ENCODE measurements around the gene SCAF1.

Gene SCAF1

DNA sequence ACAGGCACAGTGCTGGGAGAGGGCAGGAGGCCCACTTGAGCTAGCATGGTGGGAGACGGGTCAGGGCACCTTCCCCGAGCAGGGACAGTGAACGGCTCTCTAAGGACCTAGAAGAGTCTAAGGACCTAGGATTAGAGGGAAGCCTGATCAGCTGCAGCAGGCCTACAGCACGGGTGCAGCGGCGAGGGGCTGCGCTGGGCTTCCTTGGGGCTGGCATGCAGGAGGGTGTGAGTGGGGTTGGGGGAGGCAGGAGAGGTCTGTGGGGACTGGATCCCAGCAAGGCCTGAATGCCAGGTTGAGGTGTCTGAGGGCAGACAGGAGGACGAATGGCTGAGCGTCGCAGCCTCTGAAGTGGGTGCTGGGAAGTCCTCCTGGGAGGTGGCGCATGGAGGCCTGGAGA lies 3.6 kb downstream of the SCAF1 start:
- no peak for DNase-seq

DNA sequence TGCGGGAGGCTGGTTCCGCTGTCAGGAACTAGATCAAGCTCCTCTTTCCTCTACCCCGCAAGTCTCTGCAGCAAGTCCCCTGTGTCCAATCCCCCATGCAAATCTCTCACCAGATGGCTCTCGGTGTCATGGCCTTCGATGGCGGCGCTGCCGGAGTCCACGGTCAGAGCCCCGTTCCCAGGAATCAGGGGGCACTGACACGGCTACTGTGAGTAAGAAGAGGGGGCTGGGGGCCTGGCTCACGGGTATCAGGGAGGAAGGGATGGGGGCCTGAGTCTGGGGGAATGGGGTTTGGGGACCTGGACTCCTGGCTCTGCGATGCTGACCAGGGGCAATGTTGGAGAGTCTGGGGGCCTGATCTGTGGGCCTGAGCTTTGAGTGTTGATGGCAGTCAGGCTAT lies 4.0 kb downstream of the SCAF1 start:
- no peak for DNase-seq

DNA sequence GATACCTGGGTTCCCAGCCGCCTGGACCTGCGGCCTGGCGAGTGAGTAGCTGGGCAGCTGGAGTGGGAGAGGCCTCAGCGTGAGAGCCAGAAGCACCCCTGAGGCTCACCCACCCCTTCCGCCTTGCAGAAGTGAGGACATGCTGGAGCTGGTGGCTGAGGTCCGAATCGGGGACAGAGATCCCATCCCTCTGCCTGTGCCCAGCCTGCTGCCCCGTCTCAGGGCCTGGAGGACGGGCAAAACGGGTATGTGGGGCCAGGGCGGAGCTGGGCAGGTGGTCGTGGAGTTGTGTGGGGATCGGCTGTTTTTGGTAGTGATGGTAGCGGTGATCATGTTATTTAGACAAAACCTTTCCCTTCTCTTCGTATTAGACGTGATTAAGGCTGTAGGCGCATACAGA lies 4.6 kb downstream of the SCAF1 start:
- DNase-seq, result no peak

DNA sequence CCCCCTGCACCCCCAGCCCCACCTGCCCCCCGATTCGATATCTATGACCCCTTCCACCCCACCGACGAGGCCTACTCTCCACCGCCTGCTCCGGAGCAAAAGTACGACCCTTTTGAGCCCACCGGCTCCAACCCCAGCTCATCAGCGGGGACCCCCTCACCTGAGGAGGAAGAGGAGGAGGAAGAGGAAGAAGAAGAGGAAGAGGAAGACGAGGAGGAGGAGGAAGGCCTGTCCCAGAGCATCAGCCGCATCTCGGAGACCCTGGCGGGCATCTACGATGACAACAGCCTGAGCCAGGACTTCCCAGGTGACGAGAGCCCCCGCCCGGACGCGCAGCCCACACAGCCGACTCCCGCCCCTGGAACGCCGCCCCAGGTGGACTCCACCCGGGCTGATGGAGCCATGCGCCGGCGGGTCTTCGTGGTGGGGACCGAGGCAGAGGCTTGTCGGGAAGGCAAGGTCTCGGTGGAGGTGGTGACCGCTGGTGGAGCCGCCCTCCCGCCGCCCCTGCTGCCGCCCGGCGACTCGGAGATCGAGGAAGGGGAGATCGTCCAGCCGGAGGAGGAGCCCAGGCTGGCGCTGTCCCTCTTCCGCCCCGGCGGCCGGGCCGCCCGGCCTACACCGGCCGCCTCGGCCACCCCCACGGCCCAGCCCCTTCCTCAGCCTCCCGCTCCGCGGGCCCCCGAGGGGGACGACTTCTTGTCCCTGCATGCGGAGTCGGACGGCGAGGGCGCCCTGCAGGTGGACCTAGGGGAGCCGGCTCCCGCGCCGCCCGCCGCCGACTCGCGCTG lies 9.2 kb downstream of the SCAF1 start:
- no peak for DNase-seq

DNA sequence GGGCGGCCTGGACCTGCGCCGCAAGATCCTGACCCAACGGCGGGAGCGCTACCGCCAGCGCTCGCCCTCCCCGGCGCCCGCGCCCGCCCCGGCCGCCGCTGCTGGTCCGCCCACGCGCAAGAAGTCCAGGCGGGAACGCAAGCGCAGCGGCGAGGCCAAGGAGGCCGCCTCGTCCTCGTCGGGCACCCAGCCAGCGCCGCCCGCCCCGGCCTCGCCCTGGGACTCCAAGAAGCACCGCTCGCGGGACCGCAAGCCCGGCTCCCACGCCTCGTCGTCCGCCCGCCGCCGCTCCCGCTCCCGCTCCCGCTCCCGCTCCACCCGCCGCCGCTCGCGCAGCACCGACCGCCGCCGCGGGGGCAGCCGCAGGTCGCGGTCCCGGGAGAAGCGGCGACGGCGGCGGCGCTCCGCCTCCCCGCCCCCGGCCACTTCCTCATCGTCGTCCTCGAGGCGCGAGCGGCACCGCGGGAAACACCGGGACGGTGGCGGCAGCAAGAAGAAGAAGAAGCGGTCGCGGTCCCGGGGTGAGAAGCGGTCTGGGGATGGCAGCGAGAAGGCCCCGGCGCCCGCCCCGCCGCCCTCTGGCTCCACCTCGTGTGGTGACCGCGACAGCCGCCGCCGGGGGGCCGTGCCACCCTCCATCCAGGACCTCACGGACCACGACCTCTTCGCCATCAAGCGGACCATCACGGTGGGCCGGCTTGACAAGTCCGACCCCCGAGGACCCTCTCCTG lies 10.0 kb downstream of the SCAF1 start:
- no peak for DNase-seq

DNA sequence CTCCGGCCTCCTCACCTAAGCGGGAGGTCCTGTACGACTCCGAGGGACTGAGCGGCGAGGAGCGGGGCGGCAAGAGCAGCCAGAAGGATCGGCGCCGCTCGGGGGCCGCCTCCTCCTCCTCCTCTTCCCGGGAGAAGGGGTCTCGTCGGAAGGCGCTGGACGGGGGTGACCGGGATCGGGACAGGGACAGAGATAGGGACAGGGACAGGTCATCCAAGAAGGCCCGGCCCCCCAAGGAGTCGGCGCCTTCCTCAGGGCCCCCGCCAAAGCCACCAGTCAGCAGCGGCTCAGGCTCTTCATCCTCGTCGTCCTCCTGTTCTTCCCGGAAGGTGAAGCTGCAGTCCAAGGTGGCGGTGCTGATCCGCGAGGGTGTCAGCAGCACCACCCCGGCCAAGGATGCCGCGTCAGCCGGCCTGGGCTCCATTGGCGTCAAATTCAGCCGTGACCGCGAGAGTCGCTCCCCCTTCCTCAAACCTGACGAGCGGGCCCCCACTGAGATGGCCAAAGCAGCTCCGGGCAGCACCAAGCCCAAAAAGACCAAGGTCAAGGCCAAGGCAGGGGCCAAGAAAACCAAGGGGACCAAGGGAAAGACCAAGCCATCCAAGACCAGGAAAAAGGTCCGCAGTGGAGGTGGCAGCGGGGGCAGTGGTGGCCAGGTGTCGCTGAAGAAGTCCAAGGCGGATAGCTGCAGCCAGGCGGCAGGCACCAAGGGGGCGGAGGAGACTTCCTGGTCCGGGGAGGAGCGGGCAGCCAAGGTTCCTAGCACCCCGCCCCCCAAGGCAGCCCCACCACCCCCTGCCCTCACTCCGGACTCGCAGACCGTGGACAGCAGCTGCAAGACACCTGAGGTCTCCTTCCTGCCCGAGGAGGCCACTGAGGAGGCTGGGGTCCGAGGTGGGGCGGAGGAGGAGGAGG lies 10.8 kb downstream of the SCAF1 start:
- DNase-seq, result no peak

DNA sequence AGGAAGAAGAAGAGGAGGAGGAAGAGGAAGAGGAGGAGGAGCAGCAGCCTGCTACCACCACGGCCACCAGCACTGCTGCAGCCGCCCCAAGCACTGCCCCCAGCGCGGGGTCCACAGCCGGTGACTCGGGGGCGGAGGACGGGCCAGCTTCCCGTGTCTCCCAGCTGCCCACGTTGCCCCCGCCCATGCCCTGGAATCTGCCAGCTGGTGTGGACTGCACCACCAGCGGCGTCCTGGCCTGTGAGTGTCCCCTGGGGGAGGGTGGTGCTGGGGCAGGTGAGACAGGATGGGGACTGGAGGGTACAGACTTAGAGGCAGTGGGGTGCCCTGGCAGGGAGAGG lies 11.4 kb downstream of the SCAF1 start:
- DNase-seq, result no peak

DNA sequence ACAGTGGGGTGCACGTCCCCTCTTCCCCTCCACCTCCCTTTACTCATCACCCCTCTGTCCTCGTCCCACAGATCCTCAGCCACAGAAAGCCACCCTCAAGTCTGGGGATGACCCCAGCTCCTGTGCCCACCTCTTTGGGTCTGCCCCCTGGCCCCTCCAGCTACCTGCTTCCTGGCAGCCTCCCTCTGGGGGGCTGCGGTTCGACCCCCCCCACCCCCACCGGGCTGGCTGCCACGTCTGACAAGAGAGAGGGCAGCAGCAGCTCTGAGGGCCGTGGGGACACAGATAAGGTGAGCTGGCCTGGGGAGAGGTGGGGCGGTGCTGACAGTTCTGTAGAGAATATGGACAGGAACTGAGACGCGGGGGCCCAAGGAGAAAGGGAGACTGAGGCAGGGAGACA lies 12.6 kb downstream of the SCAF1 start:
- no peak for DNase-seq

DNA sequence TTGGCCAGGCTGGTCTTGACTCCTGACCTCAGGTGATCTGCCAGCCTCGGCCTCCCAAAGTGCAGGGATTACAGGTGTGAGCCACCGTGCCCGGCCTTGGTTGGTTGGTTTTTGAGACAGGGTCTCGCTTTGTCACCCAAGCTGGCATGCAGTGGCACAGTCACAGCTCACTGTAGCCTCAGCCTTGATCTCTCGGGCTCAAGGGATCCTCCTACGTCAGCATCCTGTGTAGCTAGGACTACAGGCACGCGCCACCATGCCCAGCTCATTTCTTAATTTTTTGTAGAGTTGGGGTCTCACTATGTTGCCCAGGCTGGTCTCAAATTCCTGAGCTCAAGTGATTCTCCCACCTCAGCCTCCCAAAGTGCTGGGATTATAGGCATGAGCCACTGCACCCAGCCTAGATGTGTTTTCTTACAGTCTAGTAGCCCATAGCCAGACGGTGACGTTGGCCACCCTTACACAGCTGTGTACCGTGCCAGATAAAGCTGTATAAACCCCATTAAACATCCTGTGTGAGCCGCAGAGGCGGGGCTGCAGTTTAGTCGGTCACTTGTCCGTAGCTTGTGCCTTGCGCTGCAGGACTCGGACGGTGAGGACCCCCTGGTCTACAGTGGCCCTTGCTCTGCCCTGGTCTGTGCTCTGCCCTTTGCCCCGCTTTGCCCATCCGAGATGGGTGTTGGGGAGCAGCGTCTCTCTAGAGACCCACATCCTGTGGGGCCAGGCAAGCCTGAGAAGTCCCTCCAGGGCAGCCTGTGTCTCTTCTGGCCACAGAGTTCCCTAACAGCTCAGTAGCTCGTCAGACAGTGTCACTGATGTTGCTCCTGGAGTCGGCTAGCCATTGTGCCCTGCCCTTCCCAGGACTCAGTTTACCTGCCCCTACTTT lies 13.8 kb downstream of the SCAF1 start:
- DNase-seq, result no peak

DNA sequence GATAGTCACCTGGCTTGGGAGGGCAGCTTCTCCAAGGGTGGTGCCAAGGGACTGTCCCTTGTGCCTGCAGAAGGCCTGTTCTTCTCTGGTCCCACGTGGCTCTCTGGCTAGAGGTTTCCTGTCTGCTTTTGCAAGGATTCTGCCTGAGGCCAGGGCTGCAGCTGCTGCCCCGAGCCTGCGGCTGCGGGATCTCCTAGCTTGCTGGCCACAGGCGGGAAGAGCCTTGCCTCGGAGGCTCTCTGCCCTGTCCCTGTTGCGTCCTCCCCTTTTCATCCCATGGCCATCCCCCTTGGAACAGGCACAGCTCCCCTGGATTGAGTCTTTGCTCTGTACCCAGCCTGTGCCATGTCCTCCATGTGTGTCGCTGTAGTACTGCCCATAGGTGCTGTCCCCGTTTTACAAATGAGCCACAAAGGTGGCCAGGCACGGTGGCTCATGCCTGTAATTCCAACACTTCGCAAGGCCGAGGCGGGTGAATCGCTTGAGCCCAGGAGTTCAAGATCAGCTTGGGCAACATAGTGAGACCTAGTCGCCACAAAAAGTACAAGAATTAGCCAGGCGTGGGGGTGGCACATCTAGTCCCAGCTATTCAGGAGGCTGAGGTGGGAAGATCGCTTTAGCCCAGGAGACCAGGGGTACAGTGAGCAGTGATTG lies 14.6 kb downstream of the SCAF1 start:
- DNase-seq, result no peak

DNA sequence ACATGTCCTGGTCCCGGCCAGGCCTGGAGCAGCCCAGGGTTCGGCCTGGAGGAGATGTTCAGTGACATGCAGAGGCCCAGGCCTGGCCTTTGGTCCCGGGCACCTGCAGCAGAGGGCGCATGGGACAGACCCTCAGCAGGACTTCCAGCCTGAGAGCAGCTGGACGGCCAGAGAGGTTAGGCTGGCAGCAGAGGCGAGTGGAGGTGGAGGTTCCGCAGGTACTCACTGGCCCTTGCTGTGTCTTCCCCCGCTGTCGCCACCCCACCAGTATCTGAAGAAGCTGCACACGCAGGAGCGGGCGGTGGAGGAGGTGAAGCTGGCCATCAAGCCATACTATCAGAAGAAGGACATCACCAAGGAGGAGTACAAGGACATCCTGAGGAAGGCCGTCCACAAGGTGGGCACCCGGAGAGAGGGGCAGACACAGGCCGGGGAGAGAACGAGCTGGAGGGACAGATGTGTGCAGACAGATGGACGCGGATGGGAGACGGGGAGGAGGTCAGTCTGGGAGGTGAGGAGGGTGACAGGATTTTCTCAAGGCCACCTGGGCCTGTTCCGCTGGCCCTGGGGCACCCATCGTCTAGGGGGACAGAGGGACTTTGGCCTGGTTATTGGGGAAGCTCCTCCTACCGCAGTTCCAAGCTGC lies 15.6 kb downstream of the SCAF1 start:
- no peak for DNase-seq

DNA sequence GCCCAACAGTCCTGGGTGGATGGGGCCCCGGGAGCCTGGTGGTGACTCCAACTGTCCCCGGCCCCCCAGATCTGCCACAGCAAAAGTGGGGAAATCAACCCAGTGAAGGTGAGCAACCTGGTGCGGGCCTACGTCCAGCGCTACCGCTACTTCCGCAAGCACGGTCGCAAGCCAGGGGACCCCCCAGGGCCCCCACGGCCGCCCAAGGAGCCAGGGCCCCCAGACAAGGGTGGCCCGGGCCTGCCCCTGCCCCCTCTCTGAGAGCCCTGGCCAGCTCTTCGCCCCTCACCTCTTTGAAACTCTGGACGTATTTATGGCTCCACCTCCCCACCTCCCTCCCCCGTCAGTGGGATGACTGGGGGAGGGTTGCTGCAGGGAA lies 16.1 kb downstream of the SCAF1 start:
- DNase-seq, result no peak

DNA sequence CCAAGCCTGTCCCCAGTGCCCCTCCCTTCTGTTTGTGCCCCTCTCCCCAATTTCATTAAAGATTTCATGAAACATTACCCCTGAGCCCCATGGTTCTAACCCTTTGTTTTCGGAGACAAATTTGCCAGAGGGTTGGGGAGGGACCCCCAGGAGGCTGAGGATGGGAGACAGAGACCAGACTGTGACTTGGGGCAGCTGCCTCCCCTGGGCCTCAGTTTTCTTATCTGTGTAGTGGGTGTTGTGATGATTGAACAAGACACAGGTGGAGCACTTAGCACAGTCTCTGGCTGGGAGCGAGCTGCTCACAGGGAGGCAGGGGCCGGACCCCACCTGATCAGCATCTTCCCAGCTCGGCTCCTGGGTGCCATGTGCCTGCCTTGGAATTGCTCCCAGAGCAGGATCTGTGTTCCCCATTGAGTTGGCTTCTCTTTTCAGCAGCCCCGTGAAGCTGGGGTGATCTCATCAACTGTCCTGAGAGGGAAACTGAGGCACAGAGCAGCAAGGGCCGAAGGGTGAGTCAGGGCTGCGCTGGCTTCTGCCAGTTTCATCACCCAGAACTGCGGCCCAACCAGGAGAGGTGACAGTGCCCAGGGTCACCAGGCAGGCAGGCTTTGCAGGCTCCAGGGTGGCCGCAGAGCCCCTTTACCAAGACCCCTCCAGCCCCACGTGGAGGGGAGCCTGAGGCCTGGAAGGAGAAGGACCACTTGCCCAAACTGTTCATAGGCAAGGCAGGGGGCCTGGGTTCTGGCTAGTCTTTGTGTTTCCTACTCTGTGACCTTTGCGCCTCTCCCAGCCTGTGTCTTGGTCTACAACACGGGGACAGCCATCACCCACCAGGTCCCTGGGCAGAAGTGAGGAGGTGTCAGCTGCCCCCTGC lies 16.8 kb downstream of the SCAF1 start:
- no peak for DNase-seq

DNA sequence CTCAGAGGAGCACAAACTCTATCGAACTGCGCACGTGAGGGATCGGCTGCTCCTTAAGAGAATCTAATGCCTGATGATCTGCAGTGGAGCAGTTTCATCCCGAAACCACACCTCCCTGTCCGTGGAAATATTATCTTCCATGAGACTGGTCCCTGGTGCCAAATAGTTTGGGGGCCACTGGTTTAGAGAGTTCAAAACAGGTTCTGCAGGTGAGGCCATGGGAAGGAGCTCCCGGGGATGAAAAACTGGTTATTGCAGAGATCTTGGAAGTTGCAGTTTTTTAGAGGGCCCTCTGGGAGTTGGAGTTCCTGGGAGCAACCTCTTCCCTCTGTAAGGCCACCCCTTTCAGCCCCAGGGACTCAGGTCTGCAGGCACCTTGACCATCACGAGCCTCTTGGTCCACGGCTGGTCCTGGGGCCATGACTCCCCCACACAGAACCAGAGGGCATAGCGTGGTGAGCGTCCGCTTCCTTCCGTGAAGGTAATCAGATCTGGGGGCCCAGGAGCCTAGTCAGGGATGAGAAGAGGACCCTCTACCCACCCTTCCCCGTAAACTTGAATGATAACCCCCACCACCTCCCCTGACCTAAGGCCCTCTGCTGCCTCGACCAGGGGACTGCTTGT lies 18.4 kb downstream of the SCAF1 start:
- DNase-seq, result no peak

DNA sequence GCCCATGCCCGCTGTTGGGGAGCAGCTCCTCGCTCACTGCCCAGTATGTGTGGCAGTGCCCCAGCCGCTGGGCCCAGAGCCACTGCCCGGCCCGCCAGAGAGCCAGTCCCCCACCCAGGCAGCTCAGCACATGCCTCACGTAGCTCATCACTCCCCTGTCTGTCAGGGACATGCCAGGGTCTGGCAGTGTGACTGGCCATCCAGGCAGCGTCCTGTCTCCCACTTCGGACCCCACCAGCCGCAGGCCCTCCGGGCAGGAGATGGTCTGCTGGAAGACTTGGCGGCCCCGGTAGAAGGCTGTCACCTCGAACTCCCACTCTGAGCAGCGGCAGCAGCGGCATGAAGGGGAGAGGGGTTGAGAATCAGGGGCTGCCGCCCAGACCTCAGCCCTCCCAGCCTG lies 20.0 kb downstream of the SCAF1 start:
- no peak for DNase-seq

DNA sequence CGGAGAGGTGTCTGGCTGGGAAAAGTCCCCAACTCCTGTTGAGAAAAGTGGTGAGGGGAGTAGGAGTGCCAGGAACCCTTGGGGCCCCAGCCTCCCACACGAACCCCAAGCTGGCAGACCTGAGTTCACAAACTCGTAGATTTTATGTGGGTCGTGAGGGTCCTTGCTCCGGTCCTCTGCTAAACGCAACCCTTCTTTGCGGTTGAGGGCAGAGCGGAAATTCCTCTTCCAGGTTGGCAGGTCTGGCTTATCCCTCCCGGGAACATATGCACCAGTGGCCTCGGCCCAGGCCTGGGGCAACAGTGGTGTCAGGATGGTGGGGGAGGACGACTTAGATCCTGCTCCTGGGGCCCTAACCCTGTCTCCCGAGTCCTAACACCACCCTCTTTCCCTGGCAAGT lies 21.2 kb downstream of the SCAF1 start:
- no peak for DNase-seq

DNA sequence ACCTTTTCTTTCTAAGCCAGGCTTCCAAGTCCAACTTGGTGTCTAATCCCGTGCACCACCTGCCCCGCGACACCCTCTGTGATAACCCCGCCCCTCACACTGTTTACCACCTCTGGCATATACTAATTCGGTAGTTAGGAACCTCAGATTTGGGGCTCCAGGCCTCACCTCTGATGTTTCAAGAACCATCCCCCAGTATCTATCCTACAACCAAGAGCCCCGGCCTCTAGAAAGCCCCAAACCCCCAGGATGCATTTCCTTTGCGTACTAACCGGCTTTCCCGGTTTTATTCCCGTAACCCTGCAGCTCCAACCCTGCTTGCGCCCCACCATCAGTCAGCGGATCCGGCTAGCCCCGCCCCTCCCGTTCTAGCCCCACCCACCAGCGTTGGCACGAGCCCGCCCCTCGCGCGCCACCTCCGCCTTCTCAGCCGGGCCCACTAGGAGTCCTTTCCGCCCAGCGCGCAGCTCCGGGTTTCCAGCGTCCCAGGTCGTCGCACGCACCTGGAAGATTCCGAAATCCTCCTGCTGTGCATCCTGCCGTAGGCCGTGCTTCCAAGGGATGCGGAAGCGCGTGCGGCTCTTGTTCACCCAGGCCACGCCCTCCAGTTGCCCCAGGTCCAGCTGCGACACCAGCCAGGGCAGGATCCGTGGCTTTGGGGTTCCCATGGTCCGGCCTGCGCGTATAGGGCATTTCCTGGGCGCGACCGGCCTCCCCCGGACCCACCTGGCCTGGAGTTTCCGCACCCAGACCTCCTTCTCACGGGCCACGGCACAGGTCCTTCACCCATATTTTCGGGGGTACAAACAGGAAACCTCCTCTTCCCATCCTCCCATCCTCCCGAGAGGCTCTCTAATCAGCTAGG lies 22.4 kb downstream of the SCAF1 start:
- peak; percentile 90 for DNase-seq

DNA sequence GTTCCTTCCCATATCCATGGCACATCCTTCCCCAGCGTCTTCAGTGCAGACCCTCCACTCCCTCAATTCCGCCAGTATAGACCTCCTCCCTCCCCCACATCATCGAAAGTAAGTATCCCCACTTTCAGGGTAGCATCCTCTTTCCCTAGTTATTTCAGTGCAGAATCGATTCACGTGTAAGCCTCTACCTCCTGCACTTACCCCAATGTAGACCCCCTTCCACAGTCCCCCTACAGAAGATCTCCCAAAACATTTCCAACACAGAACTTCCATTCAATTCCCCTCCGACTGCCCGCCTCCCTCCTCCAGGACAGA lies 23.0 kb downstream of the SCAF1 start:
- DNase-seq, result no peak
